HG03457 (cell line): Measurements from ENCODE around the gene LZTR1.
"Not testable (repeated sequence)": the region's sequence is repeated elsewhere in the genome, so short reads cannot be mapped to it uniquely, and the experiment has no call there.

ENCODE experiments used
- ATAC-seq: cut with Tn5 transposase; IDR thresholded peaks from one replicate; pipeline ENCODE4 v1.9.1; 2021; ENCODE audit warnings: moderate number of reproducible peaks; ENCODE audit not compliant: unreplicated experiment

LZTR1 gene

GRCh38 chr22:20994128-20994901 lies 12.2 kb downstream of the LZTR1 start:
- no peak for ATAC-seq

GRCh38 chr22:20994902-20995241 lies 12.8 kb downstream of the LZTR1 start:
- ATAC-seq: no peak

GRCh38 chr22:20995329-20996030 lies 13.4 kb downstream of the LZTR1 start:
- no peak for ATAC-seq

GRCh38 chr22:20996031-20996410 lies 13.9 kb downstream of the LZTR1 start:
- no peak for ATAC-seq

- ATAC-seq: no peak
Observed at GRCh38 chr22:20996598-20997535, 14.8 kb downstream of the LZTR1 start.

GRCh38 chr22:20997536-20998257 lies 15.6 kb downstream of the LZTR1 start:
- ATAC-seq: no peak

GRCh38 chr22:20998411-20999336 lies 16.6 kb downstream of the LZTR1 start:
- ATAC-seq: no peak

- no peak for ATAC-seq
Observed at GRCh38 chr22:20999350-21000206, 17.5 kb downstream of the LZTR1 start.

GRCh38 chr22:21000207-21000986 lies 18.3 kb downstream of the LZTR1 start:
- no peak for ATAC-seq

- no peak for ATAC-seq
Observed at GRCh38 chr22:21000987-21001600, 19.0 kb downstream of the LZTR1 start.

GRCh38 chr22:21001601-21002325 lies 19.7 kb downstream of the LZTR1 start, which contains the start of gene THAP7:
TSS of gene THAP7 (minus strand) at chr22:21002118. CDS start at chr22:21001911, 207 bp downstream.
- ATAC-seq: peak; percentile 57

GRCh38 chr22:21003782-21004181 lies 21.7 kb downstream of the LZTR1 start:
- ATAC-seq: no peak

- ATAC-seq: not testable (repeated sequence)
Observed at GRCh38 chr22:21009208-21009607, 27.1 kb downstream of the LZTR1 start.

- ATAC-seq: no peak
Observed at GRCh38 chr22:21009638-21010425, 27.7 kb downstream of the LZTR1 start.

- no peak for ATAC-seq
Observed at GRCh38 chr22:21010426-21011113, 28.5 kb downstream of the LZTR1 start.
